H9 (cell line): ENCODE data around the gene FH. TPM values are rescaled to one million over a fixed set of nuclear protein-coding genes. Genes with fewer than 3 reads are reported as not detected.

Experiments
- DNase-seq: peaks from one replicate; pipeline ENCODE4 v3.0.0-alpha.2; 2017
- H2AFZ ChIP-seq: one replicate; pipeline ENCODE4 v1.6.1; 2013; ENCODE audit warnings: mild to moderate bottlenecking, low read length, control low read depth, moderate library complexity
- H2AK5ac ChIP-seq: 2 replicates; pipeline ENCODE4 v1.6.1; 2013; ENCODE audit warnings: low read length, control low read depth, mixed read lengths; ENCODE audit not compliant: insufficient read length
- H2BK120ac ChIP-seq: one replicate; pipeline ENCODE4 v1.6.1; 2013; ENCODE audit warnings: low read depth, mild to moderate bottlenecking, low read length, control low read depth, inconsistent platforms; ENCODE audit not compliant: poor library complexity, severe bottlenecking
- H2BK12ac ChIP-seq: 2 replicates; pipeline ENCODE4 v1.6.1; 2013; ENCODE audit warnings: low read length, control low read depth, mixed read lengths, low read depth; ENCODE audit not compliant: insufficient read length
- H2BK15ac ChIP-seq: 2 replicates; pipeline ENCODE4 v1.6.1; 2013; ENCODE audit warnings: low read depth, low read length, control low read depth
- H2BK20ac ChIP-seq: one replicate; pipeline ENCODE4 v1.6.1; 2013; ENCODE audit warnings: low read depth, mild to moderate bottlenecking, low read length, control low read depth, inconsistent platforms; ENCODE audit not compliant: poor library complexity, severe bottlenecking
- H2BK5ac ChIP-seq: 2 replicates; pipeline ENCODE4 v1.6.1; 2013; ENCODE audit warnings: low read length, control low read depth, mixed read lengths; ENCODE audit not compliant: insufficient read length
- H3K14ac ChIP-seq: 2 replicates; pipeline ENCODE4 v1.6.1; 2013; ENCODE audit warnings: low read length, control low read depth; ENCODE audit not compliant: insufficient read depth
- H3K18ac ChIP-seq: 2 replicates; pipeline ENCODE4 v1.6.1; 2013; ENCODE audit warnings: low read depth, mild to moderate bottlenecking, mixed read lengths, low read length, control low read depth; ENCODE audit not compliant: insufficient read length
- H3K23ac ChIP-seq: 2 replicates; pipeline ENCODE4 v1.6.1; 2013; ENCODE audit warnings: low read length, control low read depth, mixed read lengths, low read depth; ENCODE audit not compliant: insufficient read length
- H3K23me2 ChIP-seq: 2 replicates; pipeline ENCODE4 v1.6.1; 2013; ENCODE audit warnings: low read depth, mild to moderate bottlenecking, mixed read lengths, low read length, control low read depth; ENCODE audit not compliant: insufficient read length, poor library complexity, severe bottlenecking
- H3K27ac ChIP-seq: 2 replicates; pipeline ENCODE4 v1.5.1; 2013; ENCODE audit warnings: low read length, control low read depth, mixed read lengths, low read depth; ENCODE audit not compliant: insufficient read length
- H3K27me3 ChIP-seq: 2 replicates; pipeline ENCODE4 v1.6.1; 2013; ENCODE audit warnings: low read length, control low read depth, inconsistent platforms; ENCODE audit not compliant: insufficient read depth
- H3K4ac ChIP-seq: 2 replicates; pipeline ENCODE4 v1.6.1; 2013; ENCODE audit warnings: low read depth, mild to moderate bottlenecking, control low read depth, inconsistent platforms, low read length, moderate library complexity
- H3K4me1 ChIP-seq: 2 replicates; pipeline ENCODE4 v1.6.1; 2013; ENCODE audit warnings: low read length, control low read depth, inconsistent platforms; ENCODE audit not compliant: insufficient read depth
- H3K4me2 ChIP-seq: 2 replicates; pipeline ENCODE4 v1.6.1; 2013; ENCODE audit warnings: low read length, control low read depth, mixed read lengths; ENCODE audit not compliant: insufficient read length, insufficient read depth
- H3K56ac ChIP-seq: 2 replicates; pipeline ENCODE4 v1.6.1; 2013; ENCODE audit warnings: low read depth, mild to moderate bottlenecking, mixed read lengths, low read length, control low read depth; ENCODE audit not compliant: insufficient read length
- H3K79me1 ChIP-seq: 2 replicates; pipeline ENCODE4 v1.6.1; 2013; ENCODE audit warnings: low read depth, mild to moderate bottlenecking, moderate library complexity, low read length, control low read depth, inconsistent platforms; ENCODE audit not compliant: insufficient read depth, poor library complexity, severe bottlenecking
- H3K79me2 ChIP-seq: 2 replicates; pipeline ENCODE4 v1.6.1; 2013; ENCODE audit warnings: low read length, control low read depth, inconsistent platforms; ENCODE audit not compliant: insufficient read depth
- H3K9ac ChIP-seq: 2 replicates; pipeline ENCODE4 v1.6.1; 2013; ENCODE audit warnings: low read length, control low read depth, mixed read lengths; ENCODE audit not compliant: insufficient read length; ENCODE audit errors: extremely low read depth
- H3K9me3 ChIP-seq: one replicate; pipeline ENCODE4 v1.6.1; 2013; ENCODE audit warnings: low read depth, low read length, inconsistent platforms; ENCODE audit not compliant: control insufficient read depth
- H3T11ph ChIP-seq: one replicate; pipeline ENCODE4 v1.6.1; 2013; ENCODE audit warnings: mild to moderate bottlenecking, low read length, control low read depth, inconsistent platforms
- H4K20me1 ChIP-seq: one replicate; pipeline ENCODE4 v1.6.1; 2013; ENCODE audit not compliant: control insufficient read depth, insufficient read length, insufficient read depth
- H4K5ac ChIP-seq: 2 replicates; pipeline ENCODE4 v1.6.1; 2013; ENCODE audit warnings: low read depth, mild to moderate bottlenecking, mixed read lengths, low read length, control low read depth; ENCODE audit not compliant: insufficient read length
- H4K8ac ChIP-seq: replicated peaks from 2 replicates; pipeline ENCODE4 v1.6.1; 2013; ENCODE audit warnings: low read length, control low read depth, mixed read lengths, low read depth; ENCODE audit not compliant: insufficient read length
- H4K91ac ChIP-seq: 2 replicates; pipeline ENCODE4 v1.6.1; 2013; ENCODE audit warnings: low read depth, mild to moderate bottlenecking, moderate library complexity, mixed read lengths, low read length, control low read depth; ENCODE audit not compliant: insufficient read length
- H3K27ac Mint-ChIP-seq, 3 experiments: 2 replicates in 2 of 3; 3 replicates in 1 of 3; pipeline ENCODE4 v1.8.0; 2020 to 2021; ENCODE audit warnings: mixed read lengths in 3 of 3, mild to moderate bottlenecking in 1 of 3, moderate library complexity in 1 of 3
- H3K27me3 Mint-ChIP-seq: 2 replicates; pipeline ENCODE4 v1.8.0; 2021; ENCODE audit warnings: low read depth, mild to moderate bottlenecking, moderate library complexity, mixed read lengths
- H3K36me3 Mint-ChIP-seq, 3 experiments: 2 replicates in 2 of 3; 3 replicates in 1 of 3; pipeline ENCODE4 v1.8.0; 2020 to 2021; ENCODE audit warnings: low read depth in 3 of 3, mixed read lengths in 3 of 3; ENCODE audit not compliant: insufficient read depth in 1 of 3
- H3K4me1 Mint-ChIP-seq, 2 experiments: 2 replicates each; pipeline ENCODE4 v1.8.0; 2020; ENCODE audit warnings: mixed read lengths in 2 of 2
- H3K4me3 Mint-ChIP-seq, 2 experiments: 2 replicates in 1 of 2; 3 replicates in 1 of 2; pipeline ENCODE4 v1.8.0; 2020 to 2021; ENCODE audit warnings: mild to moderate bottlenecking in 2 of 2, mixed read lengths in 2 of 2, moderate library complexity in 1 of 2
- H3K9me3 Mint-ChIP-seq, 2 experiments: 2 replicates in 1 of 2; 3 replicates in 1 of 2; pipeline ENCODE4 v1.8.0; 2020; ENCODE audit warnings: mild to moderate bottlenecking in 2 of 2, mixed read lengths in 2 of 2, moderate library complexity in 1 of 2
- WGBS: extraction: QIAGEN DNeasy Blood & Tissue Kit; methylation state at CpG from one replicate; pipeline ENCODE4 v1.1.7; 2013; ENCODE audit warnings: missing lambda C conversion rate, low lambda C conversion rate, mixed read lengths; ENCODE audit not compliant: insufficient read length; ENCODE audit errors: extremely low coverage; 5-methylcytosine and 5-hydroxymethylcytosine counted together
- total RNA-seq: library from RNA; stranded (reverse); gene quantifications from 2 replicates; pipeline ENCODE4 v1.2.1, GENCODE V29; 2021
- TF ChIP-seq, protein P1 (sequence below): fragments of 200-600 bp; sonication (generic); conservative IDR thresholded peaks from 3 replicates; pipeline ENCODE4 v1.8.0; 2021; ENCODE audit warnings: antibody characterized with exemption, mild to moderate bottlenecking

The FH gene
- total RNA-seq, 1 experiment from 2014 or later = 83.9 TPM

DNA sequence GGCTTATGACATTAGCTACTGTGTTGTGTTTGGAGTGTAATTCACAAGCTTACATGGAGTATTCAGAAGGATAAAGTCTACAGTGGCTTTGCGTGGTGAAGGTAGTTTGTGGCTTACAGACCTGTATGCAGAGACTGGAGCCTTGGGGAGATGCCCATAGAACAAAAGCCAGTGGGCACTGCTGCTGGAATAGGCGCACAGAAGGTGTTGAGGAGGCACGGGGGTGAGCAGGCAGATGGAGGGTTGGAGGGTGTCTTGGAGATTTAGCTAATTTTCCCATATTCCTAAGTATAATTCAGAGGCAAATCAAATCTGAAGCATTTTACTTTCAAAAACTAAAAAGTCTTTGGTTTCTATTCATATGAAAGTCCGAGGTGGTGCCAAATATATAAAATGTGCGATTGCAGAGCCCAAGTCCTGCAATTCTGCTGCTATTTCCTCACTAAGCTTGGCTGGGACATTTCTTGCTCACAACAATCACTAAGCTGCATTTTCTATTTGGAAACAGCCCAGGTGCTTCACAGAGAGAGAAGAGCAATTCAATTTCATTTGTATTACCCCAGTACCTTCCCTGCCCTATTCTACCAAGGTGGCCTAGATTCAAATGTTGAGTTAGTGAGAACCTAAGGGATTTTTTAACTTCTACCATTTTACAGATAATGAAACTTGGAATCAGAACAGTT, 48.5 kb downstream of the FH start:
- Histone ChIP-seq H3K79me1 (no peaks in the 10 kb centered on the region), H3T11ph (no peak overlapping the region), H3K27me3 (no peaks in the 10 kb centered on the region), H4K5ac (no peak overlapping the region), H3K27ac (no peak overlapping the region), H3K79me2 (no peaks in the 10 kb centered on the region), H4K20me1 (no peaks in the 10 kb centered on the region), H3K4me2 (no peak overlapping the region), H3K4me1 (no peaks in the 10 kb centered on the region), H3K23me2 (no peaks in the 10 kb centered on the region), H2BK120ac (no peak overlapping the region), H2BK20ac (no peak overlapping the region), H3K14ac (no peak overlapping the region), H4K91ac (no peak overlapping the region), H2BK12ac (no peak overlapping the region), H3K9me3 (no peaks in the 10 kb centered on the region), H3K18ac (no peak overlapping the region), H2AK5ac (no peak overlapping the region), H4K8ac (no peak overlapping the region), H3K9ac (no peak overlapping the region), H3K23ac (no peak overlapping the region), H3K56ac (no peak overlapping the region), H2AFZ (no peak overlapping the region), H3K4ac (no peak overlapping the region), H2BK5ac (no peak overlapping the region), H2BK15ac (no peak overlapping the region)
- no peak for DNase-seq
- H3K27me3 Mint-ChIP-seq = no peaks in the 10 kb centered on the region
- H3K4me3 Mint-ChIP-seq = no peak overlapping the region; a peak in 1 of 5 replicates
- TF ChIP-seq, protein P1, sequence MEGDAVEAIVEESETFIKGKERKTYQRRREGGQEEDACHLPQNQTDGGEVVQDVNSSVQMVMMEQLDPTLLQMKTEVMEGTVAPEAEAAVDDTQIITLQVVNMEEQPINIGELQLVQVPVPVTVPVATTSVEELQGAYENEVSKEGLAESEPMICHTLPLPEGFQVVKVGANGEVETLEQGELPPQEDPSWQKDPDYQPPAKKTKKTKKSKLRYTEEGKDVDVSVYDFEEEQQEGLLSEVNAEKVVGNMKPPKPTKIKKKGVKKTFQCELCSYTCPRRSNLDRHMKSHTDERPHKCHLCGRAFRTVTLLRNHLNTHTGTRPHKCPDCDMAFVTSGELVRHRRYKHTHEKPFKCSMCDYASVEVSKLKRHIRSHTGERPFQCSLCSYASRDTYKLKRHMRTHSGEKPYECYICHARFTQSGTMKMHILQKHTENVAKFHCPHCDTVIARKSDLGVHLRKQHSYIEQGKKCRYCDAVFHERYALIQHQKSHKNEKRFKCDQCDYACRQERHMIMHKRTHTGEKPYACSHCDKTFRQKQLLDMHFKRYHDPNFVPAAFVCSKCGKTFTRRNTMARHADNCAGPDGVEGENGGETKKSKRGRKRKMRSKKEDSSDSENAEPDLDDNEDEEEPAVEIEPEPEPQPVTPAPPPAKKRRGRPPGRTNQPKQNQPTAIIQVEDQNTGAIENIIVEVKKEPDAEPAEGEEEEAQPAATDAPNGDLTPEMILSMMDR = no peak
- H3K36me3 Mint-ChIP-seq = no peaks in the 10 kb centered on the region
- no peak overlapping the region; a peak in 1 of 7 replicates for H3K27ac Mint-ChIP-seq
- no peaks in the 10 kb centered on the region for H3K9me3 Mint-ChIP-seq
- WGBS = no CpG with 5 or more reads among the region's 5 CpGs
- no peaks in the 10 kb centered on the region for H3K4me1 Mint-ChIP-seq
